Stimulated activated CD4-positive, alpha-beta T cell treated with anti-CD3 and anti-CD28 coated beads, Interleukin-1b, Interleukin-23, amount 100 ng/mL, for 4 hours (primary cell): Measurements from ENCODE around the gene ATP1A1.

Experiments used
- DNase-seq, 2 donors: peaks; one replicate each; pipeline ENCODE4 v3.0.0-alpha.2; 2020; ENCODE audit warnings: low read depth in 2 of 2

Gene ATP1A1

DNA sequence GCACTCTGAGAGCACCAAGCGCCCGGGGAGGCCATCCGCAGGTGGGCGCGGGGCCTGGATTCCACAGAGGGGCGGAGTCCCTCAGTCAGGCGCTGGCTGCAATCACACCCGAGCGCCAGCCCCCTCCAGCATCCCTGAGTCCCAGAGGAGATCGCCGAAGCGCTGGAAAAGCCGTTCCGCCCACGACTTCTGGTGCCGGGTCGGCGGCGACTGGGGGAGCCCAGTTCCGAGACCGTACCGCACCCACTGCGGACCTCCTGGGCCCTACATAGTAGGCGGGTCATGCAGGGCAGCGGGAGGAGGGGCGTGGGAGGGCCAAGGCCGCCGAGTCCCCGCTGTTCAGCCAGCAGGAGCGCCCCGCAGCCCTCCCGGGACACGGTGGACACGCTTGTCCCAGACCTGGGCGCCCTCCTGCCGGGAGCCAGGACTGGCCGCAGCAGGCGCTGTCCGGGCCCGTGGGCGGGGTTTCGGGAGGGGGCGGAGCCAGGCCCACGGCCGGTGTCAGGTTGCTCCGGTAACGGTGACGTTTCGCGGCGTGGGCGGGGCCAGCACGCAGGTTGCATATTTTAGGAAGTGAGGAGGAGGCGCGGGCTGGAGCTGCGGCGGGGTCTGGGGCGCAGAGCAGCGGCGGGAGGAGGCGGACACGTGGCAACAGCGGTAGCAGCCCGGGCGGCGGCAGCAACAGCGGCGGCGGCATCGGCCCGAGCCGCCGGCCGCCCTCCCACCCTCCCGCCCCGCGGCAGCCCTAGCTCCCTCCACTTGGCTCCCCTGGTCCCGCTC lies at the start of gene ATP1A1:
Gene ATP1A1 (plus strand): TSS at position 594 of the 780 bp plus-strand sequence. CDS start 268 bp downstream, outside the sequence.
- peak; percentile 99 for DNase-seq

DNA sequence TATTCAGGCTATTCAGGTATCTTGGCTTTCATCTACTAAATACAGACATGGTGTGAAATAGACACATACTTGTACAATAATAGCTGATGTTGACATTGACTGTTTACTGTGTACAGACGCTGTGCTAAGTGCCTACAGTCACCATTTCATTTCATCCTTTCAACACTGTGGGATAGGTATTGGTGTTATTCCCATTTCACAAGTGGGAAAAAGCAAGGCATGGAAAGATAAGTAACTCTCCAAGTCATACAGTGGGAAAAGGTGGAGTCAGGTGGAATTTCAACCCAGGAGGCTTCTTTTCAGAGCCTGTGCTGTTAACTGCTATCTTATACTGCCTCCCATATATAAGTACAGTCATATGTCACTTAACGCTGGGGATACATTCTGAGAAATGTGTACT lies 49.6 kb upstream of the ATP1A1 start:
- DNase-seq, result no peak

DNA sequence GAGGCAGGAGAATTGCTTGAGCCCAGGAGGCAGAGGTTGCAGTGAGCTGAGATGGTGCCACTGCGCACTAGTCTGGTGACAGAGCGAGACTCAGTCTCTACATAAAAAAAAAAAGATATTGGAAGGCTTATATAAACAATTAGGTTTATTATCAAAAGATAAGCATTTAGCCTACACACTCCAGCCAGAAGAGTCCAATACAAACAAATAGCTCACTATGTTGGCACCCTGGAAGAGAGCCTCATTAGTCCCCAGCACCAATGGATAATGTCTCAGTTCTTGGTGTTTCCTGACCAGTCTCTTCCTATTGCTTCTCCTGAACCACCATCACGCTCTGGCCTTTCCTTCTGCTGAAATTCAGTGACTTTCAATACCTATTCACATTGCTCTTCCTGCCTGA lies 48.6 kb upstream of the ATP1A1 start:
- no peak for DNase-seq

DNA sequence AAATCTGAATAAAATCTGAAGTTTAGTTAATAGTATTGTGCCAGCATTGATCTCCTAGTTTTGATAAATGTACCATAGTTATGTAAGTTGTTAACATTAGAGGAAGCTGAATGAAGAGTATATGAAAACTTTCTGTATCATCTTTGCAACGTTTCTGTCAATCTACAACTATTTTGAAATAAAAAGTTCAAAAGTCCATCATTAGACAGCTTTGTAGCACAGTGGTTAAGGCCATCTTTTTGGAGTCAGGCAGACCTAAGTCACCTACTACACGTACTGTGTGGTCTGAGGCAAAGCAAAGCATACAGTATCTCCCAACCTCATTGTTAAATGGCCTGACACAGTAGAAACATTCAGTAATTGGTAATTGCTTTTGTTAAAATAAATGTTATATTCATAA lies 47.9 kb upstream of the ATP1A1 start:
- no peak for DNase-seq

DNA sequence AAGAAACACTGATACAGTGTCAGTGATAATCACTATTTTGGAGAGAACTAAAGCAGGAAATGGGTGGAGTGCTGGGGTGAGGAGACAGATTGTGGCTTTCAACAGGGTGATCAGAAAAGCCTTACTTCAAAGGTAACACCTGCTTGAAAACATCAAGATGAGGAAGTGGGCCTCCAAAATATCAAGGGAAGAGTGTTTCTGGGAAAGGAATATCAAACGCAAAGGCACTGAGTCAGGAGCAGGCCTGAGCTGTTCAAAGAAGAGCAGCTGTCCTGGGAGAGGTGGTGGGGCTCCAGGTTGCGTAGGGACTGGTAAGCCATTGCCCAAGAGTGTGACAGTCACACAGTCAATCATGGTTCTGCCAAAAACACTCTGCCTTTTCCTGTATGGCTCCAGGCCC lies 47.1 kb upstream of the ATP1A1 start:
- peak in 1 of 2 donors; percentile 25 for DNase-seq

DNA sequence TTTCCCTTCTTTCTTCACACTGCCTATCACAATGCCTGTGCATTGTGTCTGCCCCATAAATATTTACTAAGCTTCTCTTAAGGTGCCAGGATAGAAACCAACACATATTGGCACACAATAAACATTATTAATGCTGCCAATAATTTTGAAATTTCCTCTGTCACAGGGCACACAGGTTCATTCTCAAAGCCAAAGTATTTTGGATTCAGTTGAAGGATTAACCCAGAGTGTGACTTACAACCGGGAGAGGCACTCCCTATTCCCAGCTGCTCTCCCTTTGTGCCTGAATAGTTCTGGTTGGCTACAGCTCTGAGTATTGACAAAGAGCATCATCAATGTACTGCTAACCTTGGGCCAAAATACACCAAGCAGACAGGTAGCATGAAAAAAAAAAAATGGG lies 46.6 kb upstream of the ATP1A1 start:
- no peak for DNase-seq

DNA sequence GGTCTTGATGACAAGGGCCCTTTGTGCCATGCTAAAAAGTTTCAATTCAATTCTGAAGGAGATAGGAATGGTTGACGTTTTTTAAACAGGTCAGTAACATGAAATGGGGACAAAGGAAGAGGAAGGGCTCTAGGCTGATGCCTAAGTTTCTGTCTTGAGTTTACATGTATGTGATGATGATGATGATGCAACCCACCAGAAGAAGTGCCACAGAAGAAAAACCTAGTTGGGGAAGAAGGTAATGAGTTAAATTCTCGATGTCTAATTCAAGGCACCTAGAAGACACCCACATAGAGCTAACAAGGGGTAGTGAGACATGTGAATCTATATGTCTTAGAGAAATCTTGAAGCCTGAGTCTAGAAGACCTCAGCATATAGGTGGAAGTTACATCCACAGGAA lies 44.4 kb upstream of the ATP1A1 start:
- no peak for DNase-seq

DNA sequence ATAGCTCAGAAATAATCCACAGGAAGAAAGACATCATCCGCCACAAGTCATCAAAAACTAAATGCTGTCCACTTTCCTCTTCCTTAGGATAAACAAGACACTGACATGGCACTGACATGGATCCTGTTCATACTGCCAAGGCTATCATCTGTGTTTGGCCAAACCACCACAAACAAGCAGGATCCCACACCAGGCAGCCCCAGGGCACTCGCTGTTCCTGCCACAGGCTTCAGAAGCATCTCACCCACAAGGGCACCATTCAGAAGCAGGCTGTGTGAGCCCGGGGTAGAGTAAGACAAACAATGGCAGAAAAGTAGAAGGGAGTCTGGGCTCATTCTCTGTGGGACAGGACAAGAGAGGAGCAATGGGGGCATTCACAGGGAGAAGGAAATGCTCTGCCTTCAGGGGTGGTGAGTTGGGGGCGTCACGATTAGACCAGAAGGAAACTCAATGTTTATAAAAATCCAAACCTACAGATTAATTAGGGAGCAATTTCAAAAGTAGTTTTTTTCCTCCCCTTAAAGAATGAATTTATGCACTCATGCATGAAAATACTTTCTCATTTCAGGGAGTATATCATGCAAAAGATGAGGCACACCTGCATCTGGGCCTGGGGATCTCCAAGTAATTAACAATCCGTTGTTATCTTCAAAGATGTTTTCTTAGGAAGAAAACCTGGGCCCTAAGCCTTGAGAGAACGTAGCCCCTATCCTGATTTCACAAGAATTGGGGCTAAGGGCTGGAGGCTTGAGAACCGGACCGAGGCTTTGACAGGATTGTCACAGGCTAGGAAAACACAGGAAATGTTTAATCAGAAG lies 43.3 kb upstream of the ATP1A1 start:
- no peak for DNase-seq

DNA sequence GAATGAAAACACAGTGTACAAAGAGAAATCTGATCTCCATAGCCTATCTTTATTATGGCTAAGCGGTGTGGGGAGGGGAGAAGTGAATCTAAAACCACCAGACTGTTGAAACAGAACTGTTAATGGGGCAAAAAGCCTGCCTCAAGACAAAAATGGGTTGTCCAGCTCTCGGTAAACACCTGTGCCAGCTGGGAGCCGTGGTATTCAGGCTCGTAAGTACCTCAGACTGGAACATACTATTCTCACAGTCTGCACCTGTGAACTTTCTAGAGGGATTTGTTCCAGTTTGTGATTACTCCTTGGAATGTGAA lies 42.7 kb upstream of the ATP1A1 start:
- no peak for DNase-seq

DNA sequence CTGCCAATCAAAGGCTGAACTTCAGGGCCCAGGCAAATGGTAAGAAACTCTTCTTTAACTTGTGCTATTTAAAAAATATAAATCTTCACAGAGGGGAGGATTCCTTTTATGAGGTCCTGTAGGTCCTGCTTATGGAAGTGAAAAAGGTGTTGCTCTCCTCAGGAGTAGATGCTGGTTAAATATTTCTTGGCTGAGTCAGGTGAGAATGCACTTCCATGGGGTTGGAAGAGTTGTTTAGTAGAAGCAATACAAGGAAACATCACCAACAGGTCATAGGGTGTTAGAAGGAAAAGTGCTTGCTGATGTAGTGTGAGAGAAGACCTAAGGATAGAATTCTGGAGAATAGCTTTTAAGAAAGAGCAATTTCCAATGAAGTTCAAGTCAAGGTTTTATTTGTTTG lies 42.2 kb upstream of the ATP1A1 start:
- no peak for DNase-seq

DNA sequence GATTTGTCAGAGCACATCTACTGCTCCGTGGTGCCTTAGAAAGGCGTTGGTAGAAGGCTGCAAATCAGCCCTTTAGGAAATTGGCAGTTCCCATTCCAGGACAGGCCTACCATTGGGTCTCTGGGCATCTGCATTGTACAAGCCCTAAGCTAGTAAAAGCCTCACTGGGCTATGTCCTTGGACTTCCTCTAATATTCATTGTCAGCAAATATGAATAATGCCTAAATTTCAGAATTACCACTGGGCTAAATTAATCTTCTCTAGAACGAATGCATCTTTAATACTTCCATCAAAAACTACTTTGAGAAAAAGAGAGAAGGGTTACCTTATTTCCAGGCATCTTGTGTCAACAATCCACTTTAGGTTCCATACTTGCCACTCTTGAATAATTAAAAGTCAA lies 41.5 kb upstream of the ATP1A1 start:
- no peak for DNase-seq

DNA sequence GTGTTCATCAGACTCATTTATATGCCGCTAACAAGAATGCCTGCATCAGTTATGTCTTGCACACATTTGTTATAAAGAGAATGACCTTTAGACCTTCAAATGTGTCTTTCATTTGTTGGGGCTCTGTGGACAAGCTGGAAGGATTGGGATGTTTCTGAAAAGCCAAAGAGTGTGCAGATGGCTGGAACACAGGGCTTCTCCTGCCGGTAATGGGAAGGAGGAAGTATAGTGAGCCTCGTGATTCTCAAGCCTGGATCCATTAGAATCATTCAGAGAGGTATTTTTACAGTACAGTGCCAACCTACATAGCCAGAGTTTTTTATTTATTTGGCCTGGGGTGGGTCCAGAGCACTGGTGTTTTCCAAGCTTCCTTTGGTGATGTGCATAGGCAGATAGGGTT lies 40.6 kb upstream of the ATP1A1 start:
- no peak for DNase-seq

DNA sequence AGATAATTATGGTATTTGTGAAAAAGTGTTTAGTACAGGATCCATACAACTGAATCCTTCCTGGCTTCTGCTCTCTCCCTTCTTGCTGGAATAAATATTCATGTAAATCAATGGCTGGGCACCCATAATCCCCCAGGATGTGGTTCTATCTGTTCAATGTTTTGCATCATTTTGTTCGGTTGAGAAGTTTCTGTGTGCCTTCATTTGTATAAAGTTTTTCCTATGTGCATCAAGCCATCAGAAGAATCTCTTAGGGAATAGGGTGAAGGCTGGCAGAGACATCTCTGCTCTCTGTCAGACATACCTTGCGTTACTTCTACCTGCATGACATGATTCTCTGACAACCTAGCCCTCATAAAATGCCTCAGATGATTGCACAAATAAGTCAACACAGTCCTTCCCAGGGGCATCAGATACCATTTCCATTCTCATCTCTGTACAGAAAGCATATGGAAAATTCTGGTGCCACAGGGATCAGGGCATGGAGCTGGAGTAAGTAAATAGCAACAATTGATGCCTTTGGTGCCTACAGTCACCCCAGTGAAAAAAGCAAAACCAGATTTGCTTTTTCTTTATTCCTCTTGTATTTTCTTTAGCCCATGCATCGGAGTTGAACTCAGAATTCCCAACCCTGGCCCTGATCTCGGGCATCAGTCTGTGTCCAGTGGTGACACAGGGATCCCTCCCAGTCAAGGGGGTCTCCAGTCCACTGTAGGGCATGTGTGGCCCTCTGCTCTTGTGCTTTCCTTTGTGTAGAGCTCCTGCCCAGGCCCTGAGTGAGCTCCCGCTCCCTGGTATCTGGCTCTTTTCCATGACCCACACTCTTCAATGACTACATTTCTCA lies 39.7 kb upstream of the ATP1A1 start:
- no peak for DNase-seq

DNA sequence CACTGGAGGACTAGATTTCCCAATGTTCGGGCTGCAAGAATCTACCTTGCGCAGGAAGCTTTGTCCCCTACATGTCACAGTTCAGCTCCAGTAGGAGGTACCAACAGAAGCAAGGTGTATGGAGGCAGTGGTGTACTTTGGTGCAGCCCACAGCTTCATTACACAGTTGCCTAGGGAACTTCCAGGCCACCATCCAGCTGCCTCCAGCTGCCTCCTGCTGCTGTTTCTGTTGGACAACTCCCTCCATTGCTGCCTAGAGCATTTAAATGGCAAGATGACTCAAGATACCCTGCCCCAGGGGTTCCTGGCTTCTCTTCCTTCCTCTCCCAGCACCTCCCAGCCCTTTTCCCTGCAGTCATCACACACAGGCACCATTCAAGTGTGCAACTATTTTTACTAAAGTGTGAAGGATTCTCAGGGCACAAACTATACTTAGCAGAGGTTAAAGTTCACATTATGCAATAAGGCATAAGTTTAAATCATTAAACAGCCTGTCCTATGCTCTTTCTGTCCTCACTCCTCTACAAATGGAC lies 39.0 kb upstream of the ATP1A1 start:
- no peak for DNase-seq

DNA sequence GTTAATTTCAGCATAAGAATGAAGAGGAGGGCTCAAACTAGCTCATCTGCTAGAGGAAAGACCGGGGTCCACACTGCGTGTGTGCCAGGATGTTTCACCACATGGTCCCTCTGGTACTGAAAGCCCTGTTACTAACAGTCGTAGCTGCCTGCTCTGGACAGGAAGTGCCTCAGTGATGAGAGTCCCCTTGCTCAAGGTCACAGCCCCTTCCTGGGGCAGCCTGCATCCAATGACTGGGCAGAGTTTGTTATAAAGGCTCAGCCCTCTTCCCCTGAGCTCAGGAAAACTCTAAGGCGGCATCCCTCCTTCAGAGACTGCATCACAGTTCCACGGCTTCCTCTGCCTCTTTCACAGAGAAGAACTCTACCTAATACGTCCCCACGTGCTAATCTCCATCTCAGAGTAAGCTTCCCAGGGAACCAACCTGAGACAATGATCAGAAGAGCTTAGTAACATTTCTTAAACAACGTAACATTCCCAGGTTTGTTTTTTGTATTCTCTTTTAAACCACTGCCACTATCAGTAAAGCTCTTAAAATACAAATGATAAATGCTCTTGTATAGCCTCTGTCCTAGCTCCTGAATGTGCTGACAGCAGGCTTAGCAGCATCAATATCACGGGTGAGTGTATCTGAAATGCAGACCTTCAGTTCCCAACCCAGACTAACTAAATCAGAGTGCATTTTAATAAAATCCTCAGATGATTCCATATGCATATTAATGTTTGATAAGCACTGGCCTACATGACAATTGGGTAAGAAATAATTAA lies 38.0 kb upstream of the ATP1A1 start:
- no peak for DNase-seq

DNA sequence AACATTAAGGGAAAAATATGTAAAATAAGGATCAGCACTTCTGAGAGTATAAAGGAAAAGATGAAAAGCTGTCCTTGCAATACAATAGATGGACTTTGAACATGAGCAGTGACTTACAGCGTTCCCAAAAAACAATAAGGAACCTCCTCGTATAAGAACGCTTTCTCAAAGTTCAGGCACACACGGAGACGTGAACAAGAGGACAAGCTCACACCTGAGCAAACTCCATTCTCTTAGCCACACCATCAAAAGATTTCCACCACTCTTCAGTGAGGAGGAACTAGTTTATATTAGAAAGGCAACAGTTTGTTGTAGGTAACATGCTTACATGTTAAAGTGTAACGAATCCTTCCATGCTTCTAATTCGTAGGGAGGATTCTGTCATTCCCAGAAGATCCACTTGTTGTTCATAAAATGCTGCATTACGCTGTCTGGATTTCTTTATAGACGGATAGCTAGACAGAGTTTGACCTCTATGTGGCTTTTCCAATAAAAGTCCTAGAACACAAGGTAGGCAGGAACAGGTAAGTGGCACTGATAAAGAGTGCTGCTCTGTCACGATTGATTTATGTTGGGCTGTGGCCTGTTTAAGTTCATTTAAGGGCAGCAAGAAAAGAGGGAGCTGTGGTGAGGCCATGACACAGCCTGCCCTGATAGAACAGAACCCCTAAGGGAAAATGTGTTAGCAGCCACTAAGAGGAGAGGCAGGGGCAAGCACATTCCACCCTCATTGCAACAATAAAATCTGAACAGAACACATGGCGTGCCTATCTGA lies 37.0 kb upstream of the ATP1A1 start:
- no peak for DNase-seq

DNA sequence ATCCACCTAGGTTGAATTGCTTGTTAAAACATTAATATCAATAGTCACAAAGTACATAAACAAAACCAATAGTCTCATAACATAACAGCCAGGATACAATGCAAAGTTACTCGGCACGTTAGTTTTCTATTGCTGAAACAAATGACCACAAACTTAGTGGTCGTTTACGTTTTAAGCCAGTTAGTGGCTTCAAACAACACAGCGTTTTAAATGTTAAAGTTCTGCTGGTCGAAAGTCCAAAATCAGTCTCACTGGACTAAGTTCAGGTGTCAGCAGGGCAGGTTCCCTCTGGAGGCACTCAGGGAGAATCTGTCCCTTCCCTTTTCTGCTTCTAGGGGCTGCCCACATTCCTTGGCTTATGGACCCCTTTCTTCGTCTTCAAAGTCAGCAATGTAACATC lies 35.6 kb upstream of the ATP1A1 start:
- DNase-seq, result no peak

DNA sequence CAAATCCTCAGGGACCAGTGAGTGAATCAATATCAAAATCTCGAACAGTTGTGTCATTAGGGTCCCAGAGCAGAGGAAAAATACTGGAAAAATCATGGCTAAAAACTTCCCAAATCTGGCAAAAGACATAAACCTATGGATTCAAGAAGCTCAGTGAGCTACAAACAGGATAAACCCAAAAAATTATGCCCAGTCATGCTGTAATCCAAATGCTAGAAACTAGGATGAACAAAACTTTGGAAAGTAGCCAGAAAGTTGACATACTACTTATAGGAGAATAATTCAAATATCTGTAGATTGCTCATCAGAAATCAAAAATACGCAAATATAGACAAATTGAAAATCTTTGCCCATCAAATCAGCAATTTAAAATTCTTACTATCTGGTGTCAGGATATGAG lies 34.6 kb upstream of the ATP1A1 start:
- DNase-seq, result no peak

DNA sequence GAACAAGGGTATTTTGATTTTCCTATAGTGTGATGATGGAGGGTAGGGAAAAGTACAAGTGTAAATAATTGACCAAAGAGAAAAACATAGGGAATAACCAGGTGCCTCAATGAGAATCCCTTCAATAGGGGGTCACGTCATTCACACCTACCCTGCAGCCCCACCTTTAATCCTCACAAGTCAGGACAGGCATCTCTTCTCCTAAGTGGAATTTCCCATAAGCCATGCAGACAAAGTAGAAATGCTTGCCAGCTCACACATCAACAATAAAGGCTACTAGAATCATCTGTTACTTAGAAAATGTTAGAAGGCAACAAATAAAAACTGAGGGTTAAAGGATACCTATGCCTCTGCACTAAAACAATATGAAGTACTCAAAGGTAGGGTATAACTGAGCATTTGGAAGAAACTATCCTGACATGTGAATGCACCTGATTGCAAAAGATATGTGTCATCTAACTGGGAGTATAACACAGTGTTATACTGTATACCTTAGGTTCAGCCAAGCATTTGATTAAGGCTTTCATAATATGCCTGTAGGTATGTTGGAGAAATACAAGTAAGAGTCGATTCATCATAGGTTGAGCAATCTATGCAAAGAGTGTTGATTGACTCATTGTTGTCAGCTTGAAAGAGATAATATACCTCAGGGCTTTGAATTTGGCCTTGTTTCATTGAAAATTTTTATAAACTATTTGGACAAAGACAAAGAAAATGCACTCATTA lies 32.4 kb upstream of the ATP1A1 start:
- DNase-seq, result no peak

DNA sequence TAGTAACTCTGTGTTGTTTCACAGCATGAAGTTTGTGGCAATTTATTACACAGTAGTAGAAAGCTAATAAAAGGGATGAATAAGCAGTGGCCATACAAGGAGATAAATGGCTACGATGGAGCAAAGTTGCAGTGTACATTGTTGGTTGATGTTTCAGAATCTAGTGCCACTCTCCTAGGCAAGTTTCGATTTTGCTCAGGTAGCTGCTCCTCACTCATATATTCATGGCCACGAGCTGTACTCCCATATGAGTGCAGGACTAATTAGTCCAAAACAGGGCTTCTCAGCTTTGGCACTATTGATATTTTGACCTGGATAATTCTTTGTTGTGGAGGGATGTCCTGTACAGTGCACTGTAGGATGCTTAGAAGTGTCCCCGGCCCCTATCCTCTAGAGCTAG lies 30.0 kb upstream of the ATP1A1 start:
- no peak for DNase-seq
